Measurements from ENCODE around the gene POC1B.

Gene POC1B

DNA sequence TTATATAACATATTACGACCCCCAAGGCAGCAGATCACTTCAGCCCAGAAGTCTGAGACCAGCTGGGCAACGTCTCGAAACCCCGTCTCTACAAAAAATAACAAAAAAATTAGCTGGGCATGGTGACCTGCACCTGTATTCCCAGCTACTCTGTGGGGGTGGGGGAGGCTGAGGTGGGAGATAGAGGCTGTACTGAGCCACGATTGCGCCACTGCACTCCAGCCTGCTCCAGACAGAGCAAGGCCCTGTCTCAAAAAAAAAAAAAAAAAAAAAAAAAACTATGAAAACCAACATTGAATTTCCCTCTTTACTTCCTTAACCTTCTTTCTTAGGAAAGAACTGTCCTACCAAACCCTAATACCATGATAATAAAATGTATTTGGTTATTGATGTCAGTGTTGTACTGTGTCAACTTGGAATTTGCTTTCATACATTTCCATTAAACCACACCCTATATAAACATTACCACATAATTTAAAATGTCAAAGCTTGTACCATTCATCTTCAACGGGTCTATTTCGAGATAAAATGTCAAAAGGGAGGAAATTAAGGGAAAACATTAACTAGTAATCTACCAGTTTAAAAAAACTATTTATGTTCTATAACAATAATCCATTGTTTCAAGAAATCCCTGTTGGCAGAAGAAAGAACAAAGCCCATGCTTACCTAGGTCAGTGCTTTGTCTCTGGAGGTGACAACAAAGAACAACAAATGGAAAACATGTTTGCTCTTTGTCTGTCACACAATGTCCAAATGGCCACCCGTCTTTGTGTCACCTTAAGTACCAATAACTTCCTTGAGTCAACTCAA lies 18.6 kb downstream of the POC1B start:
- H3K27ac ChIP-seq, result no peak overlapping the region
- TF ChIP-seq, protein P1, sequence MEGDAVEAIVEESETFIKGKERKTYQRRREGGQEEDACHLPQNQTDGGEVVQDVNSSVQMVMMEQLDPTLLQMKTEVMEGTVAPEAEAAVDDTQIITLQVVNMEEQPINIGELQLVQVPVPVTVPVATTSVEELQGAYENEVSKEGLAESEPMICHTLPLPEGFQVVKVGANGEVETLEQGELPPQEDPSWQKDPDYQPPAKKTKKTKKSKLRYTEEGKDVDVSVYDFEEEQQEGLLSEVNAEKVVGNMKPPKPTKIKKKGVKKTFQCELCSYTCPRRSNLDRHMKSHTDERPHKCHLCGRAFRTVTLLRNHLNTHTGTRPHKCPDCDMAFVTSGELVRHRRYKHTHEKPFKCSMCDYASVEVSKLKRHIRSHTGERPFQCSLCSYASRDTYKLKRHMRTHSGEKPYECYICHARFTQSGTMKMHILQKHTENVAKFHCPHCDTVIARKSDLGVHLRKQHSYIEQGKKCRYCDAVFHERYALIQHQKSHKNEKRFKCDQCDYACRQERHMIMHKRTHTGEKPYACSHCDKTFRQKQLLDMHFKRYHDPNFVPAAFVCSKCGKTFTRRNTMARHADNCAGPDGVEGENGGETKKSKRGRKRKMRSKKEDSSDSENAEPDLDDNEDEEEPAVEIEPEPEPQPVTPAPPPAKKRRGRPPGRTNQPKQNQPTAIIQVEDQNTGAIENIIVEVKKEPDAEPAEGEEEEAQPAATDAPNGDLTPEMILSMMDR (conservative IDR thresholded peaks at IDR 0.05), result no peak
- no peak for TF ChIP-seq ZFX (IDR thresholded peaks at IDR 0.05)

DNA sequence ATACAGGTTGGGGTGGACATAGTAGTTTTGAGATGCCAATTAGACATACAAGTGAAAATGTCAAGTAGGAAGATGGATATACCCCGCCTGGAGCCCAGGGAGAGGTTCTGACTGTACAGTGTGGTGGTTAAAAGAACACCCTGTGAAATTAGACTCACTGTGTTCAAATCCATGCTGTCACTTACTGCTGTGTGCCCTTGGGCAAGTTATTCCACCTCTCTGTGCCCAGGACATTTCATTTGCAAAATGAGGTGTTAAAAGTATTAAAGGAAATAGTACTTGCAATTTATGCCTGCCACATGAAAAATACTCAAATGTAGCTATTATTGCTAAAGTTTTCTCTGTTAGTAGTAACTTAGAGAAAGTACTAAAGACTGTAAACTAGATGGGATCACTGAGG lies 19.8 kb downstream of the POC1B start:
- TF ChIP-seq, protein P1 (conservative IDR thresholded peaks at IDR 0.05), result no peak
- no peak for TF ChIP-seq ZFX (IDR thresholded peaks at IDR 0.05)

DNA sequence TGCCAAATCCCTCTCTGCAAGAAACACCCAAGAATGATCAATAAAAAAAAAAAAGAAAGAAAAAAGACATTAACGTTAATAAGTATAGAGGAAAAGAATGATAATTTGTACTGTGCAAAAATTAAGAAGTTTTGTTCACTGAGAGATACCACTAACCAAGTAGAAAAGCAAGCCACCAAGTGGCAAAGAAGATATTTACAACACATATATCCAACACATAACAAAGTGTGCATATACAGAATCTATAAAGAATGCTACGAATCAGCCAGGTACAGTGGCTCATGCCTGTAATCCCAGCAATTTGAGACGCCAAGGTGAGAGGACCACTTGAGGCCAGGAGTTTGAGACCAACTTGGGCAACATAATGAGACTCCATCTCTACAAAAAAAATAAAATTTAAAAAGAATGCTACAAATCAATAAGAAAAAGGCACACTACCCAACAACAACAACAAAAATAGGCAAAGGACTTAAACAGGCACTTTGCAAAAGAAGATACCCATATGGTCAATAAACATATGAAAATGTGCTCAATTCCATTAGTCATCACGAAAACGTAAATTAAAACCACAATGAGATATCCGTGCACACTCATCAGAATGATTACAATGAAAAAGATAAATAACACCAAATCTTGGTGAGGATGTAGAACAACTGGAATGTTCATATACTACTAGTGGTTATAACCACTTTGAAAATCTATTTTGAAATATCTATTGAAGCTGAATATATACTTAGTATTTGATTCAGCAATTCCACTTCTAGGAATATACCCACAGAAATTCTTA lies 21.1 kb downstream of the POC1B start:
- TF ChIP-seq ZFX (IDR thresholded peaks at IDR 0.05), result no peak
- TF ChIP-seq, protein P1 (conservative IDR thresholded peaks at IDR 0.05), result peak; percentile 20
- no peak overlapping the region for H3K27ac ChIP-seq

More for the DNA sequence above, 19.8 kb downstream of the POC1B start:
- no peak overlapping the region for H3K27ac ChIP-seq

DNA sequence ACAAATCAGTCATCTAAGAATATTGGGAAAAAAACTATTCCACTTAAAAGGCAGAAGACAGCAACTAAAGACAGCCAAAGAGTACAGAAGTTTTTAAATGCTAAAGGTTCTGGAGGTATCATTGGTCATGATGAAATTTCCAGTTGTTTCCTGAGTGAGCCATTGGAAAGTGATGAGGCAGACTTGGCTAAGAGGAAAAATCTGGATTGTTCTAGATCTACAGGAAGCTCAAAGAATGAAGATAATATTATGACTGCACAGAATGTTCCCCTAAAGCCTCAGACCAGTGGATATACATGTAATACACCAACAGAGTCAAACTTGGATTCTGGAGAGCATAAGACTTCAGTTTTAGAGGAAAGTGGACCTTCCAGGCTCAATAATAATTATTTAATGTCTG lies 24.1 kb downstream of the POC1B start:
- TF ChIP-seq ZFX (IDR thresholded peaks at IDR 0.05), result no peak
- TF ChIP-seq, protein P1 (conservative IDR thresholded peaks at IDR 0.05), result no peak
- H3K27ac ChIP-seq, result no peak overlapping the region

DNA sequence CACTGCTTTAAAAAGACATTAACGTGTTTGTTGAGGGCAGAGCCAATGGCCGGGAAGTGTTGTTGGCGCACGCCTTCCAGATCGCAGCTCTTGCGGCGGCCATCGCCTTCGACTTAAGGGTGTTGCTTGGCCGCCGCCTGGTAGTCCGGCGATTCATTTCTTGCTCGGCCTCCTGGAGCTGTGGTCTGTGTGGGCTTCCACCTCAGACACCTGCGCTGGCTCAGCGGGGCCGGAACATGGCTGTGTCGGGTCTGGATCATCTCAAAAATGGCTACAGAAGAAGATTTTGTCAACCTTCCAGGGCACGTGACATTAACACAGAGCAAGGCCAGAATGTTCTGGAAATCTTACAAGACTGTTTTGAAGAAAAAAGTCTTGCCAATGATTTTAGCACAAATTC lies 26.0 kb downstream of the POC1B start:
- no peak overlapping the region for H3K27ac ChIP-seq
- TF ChIP-seq, protein P1 (conservative IDR thresholded peaks at IDR 0.05), result no peak
- TF ChIP-seq ZFX (IDR thresholded peaks at IDR 0.05), result no peak

DNA sequence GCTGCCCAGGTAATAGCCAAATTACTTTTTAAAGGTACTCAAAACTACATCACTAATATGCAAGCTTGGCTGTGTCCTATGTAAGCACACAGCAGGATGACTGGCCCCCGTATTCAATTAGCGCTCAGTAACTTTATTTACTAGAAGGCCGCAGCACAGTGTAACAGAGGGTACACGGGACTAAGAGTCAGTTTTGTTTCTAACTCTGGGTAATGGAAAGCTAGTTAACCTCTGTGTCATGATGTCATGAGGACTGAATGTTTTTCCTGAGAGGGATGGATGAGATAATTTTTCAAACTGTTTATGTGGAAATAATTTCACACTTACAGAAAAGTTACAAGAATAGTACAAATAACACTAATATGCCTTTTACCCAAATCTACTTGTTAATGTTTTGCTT lies 28.4 kb downstream of the POC1B start:
- H3K27ac ChIP-seq, result no peak overlapping the region
- no peak for TF ChIP-seq ZFX (IDR thresholded peaks at IDR 0.05)
- TF ChIP-seq, protein P1 (conservative IDR thresholded peaks at IDR 0.05), result no peak

DNA sequence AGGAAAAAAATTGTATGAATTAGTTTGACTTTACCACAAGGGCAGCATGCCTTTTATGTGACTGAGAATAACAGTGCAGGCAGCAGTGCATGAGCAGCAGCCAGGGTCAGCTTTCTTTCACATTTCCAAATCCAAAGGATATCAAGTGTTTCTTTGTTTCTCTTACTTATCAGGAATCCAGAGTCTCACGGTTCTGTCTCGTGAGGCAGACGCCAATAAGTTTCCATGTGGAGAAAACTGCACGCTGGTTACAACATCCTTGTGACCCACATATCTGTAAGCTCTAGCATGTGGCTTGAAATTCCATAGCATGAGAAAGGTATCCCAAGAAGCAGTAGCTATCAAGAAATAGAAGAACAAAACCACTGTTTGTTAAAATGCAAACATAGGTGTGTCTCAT lies 28.8 kb downstream of the POC1B start:
- no peak overlapping the region for H3K27ac ChIP-seq
- no peak for TF ChIP-seq ZFX (IDR thresholded peaks at IDR 0.05)
- TF ChIP-seq, protein P1 (conservative IDR thresholded peaks at IDR 0.05), result no peak
